Suprapubic skin (tissue), 4 donors: ENCODE measurements around the gene LATS2.

ENCODE experiments used
- EP300 ChIP-seq: sonication (generic); formaldehyde crosslinking; IDR thresholded peaks from one replicate; pipeline ENCODE4 v1.6.1; 2017; ENCODE audit warnings: antibody characterized with exemption
- POLR2A ChIP-seq, 2 donors: fragments of 450-650 bp; IDR thresholded peaks; one replicate each; pipeline ENCODE4 v1.6.1; 2017; ENCODE audit warnings: antibody characterized with exemption in 2 of 2, mild to moderate bottlenecking in 2 of 2, moderate library complexity in 2 of 2
- POLR2AphosphoS5 ChIP-seq, 3 donors: sonication (generic); formaldehyde crosslinking; IDR thresholded peaks; one replicate each; pipeline ENCODE4 v1.6.1; 2017; ENCODE audit warnings: antibody characterized with exemption in 3 of 3
- TF ChIP-seq, protein P1 (sequence below), 2 donors: fragments of 200-600 bp in 1 of 2; fragments of 450-650 bp in 1 of 2; sonication (generic) in 1 of 2; IDR thresholded peaks; one replicate each; pipeline ENCODE4 v1.5.1; 2016 to 2019; ENCODE audit warnings: antibody characterized with exemption in 2 of 2, mild to moderate bottlenecking in 1 of 2, moderate library complexity in 1 of 2

DNA sequence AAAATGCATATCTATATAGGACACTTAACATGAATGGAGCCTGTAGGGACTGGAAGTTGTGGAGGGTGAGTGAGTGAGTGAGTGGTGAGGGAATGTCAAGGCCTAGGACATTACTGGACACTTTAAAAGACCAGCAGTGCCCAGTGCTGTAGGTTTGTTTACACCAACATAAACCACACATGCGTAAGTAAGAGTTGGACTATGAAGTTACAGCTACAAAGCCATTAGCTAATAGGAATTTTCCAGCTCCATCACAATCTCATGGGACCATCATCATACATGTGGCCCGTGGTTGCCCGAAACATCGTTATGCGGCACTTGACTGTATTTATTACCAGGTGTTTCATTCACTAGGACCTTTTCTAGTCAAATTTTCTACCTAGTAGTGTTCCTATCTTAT, 49.2 kb downstream of the LATS2 start:
- TF ChIP-seq, protein P1, sequence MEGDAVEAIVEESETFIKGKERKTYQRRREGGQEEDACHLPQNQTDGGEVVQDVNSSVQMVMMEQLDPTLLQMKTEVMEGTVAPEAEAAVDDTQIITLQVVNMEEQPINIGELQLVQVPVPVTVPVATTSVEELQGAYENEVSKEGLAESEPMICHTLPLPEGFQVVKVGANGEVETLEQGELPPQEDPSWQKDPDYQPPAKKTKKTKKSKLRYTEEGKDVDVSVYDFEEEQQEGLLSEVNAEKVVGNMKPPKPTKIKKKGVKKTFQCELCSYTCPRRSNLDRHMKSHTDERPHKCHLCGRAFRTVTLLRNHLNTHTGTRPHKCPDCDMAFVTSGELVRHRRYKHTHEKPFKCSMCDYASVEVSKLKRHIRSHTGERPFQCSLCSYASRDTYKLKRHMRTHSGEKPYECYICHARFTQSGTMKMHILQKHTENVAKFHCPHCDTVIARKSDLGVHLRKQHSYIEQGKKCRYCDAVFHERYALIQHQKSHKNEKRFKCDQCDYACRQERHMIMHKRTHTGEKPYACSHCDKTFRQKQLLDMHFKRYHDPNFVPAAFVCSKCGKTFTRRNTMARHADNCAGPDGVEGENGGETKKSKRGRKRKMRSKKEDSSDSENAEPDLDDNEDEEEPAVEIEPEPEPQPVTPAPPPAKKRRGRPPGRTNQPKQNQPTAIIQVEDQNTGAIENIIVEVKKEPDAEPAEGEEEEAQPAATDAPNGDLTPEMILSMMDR (IDR thresholded peaks at IDR 0.05): no peak
- TF ChIP-seq POLR2A (IDR thresholded peaks at IDR 0.05): no peak
- no peak for TF ChIP-seq POLR2AphosphoS5 (IDR thresholded peaks at IDR 0.05)
- no peak for TF ChIP-seq EP300
